SKM-1 treated with dmso at 0.1 percent for 144 hours (cell line): ENCODE measurements around the gene PPIF.

Experiments used
- DNase-seq: peaks from one replicate; lab custom pipeline; 2025; ENCODE audit not compliant: unreplicated experiment; lab: John Stamatoyannopoulos, UW

PPIF gene

DNA sequence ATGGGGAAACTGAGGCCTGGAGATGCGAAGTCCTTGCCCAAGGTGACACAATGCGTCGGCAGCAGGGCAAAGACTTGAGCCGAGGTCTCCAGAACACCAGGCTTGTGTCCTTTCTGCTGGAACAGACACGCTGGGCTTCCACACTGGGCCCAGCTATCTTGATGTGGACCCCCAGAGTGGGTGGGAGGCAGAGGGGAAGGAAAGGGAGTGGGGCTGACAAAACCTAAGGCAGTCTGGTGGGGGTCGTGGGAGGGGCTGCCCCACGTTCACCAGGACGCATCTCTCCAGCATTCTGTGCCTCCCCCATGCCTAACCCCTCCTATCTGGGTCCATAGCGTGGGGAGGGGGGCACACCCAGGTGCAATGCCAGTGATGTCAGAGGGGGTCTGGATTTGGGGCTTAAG lies 38.1 kb downstream of the PPIF start:
- DNase-seq: no peak

DNA sequence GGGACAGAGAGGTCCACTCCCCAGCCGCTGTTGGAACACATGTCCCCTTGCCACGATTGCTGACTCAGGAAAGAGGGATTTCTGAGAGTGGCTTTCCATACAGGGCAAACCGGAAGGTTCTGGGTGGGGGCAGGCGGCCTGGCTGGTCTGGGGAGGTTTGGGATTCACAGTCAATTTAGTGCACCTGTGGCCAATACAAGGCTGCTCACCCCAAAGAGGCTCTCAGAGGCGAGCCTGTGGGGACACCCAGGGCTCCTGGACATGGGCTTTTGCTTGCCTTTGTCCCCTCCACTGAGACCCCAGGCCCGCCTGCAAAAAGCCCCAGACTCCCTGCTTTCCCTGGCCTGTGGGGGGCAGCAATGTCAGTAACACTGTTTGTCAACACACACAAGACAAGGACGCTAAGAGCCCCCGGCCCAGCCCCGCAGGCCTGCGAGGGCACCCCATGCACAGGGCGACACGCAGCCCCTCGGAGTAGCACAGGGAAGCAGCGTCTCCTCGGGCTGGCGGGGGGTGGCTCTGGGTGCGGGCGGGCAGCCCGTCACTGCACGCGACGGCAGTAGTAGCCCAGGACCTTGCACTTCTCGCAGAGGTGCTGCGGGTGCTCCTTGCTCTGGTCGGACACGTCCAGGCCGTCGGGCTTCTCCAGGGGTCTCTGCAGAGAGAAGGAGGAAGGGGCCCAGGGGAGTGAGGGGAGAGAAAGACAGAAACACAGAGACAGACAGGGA lies 38.7 kb downstream of the PPIF start:
- DNase-seq: no peak

GRCh38 chr10:79386637-79387465 lies 39.6 kb downstream of the PPIF start:
- no peak for DNase-seq

DNA sequence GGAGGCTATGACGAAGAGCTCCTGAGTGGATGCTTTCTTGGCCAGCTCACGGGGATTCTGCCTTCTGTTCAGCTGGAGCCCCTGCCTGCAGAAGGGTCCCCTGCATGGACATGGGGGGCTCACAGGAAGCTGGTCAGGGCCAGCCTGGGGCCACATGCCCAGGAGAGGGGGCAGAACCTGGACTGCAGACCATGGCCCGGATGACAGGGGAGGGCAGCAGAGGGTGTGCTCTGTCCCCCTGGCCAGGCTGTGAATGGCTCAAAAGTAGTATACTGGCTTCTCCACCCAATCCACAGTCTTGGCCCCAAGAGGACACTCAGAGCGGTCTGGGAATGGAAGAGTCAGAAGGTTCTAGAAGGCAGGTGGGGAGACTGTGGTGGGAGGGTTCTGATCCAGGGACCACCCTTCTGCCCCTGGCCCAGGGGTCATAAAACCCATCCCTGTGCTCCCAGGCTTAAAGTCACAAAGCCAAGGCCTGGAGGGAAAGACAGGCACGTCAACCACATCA lies 40.3 kb downstream of the PPIF start:
- DNase-seq: no peak

DNA sequence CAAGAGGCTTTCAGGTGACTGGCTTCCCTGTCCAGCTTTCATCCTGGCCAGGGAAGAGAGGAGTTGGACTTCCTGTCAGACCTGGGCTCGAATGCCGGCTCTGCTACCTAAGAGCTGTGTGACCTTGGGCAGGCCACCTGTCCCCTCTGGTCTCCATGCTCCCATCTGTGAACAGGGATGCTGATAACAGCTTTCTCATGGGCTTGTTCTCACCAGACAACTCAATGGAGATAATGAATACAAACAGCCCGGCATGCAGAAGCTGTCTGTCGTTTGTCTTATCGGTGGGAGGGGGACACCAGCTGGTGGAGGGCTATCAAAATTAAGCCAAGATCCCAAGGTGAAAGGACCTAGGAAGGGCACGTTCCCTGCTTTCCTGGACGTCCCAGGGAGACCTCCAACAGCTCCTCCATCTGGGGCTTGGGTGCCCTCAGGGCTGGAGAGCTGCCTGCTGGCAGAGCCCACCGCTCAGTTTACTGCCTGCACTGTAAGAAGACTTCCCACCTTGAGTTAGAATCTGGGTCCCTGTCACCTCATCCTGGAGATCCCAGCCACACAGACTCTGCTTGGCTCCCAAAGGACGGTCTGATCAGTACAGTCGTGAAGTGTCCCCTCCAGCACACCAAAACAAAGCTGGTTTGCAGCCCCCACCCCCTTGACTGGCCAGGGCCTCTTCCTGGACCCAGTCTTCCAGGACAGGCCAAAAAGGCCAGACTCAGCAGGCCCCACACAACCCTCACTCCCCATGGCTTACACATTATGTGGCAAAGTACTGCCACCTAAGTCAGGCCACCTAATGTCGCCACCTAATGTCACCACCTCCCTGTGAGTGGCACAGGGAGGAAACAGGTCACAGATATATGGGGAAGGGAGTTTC lies 40.9 kb downstream of the PPIF start:
- no peak for DNase-seq

DNA sequence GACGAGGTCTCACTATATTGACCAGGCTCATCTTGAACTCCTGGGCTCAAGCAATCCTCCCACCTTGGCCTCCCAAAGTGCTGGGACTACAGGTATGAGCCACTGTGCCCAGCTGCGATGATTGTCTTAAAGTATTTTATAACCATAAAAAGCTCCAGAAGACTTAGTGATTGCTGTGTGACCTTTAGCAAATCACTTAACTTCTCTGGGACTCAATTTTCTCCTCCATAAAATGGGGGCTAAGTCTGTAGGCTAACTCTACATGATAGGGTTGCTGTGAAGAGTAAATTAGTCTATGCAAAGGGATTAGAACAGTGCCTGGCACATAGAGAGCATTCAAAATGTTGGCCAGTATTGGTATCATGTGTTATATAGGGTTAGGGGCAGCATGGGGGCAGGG lies 42.8 kb downstream of the PPIF start:
- no peak for DNase-seq

GRCh38 chr10:79390551-79391229 lies 43.4 kb downstream of the PPIF start:
- no peak for DNase-seq

DNA sequence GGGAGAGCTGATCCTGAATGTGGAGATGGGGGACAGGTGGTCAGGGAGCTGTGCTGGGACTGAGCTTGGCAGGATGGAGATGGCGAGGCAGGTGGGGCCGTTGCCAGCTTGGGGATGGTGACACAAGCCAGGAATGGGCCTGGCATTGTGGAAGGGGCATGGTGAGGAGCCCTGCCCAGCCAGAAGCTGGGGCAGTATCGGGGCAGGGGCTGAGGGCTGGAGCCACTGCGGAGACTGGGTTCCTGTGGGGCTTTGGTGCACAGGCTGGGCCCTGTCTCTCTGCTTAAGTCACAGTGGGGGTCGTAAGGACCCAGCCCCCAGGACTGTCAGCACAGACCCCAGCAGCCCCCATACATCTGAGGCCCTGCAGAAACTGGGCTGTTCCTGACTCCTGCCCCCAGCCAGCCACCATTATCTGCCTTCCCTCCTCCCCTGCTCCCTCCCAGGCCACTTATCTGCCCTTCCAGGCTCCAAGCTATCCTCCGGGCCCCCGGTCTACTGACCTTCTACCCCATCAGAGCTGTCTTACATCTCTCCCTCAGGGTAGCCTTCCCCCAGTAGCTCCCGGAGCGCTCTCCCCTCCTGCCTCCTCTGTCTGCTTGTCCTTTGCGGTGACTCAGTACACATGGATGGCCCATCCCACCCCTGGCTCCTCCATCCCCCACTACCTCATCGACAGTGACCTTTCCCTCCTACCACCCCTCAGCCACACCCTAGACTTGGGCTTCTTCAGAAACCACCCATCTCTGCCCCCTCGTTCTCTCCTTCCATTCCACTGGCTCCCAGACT lies 44.2 kb downstream of the PPIF start:
- DNase-seq: no peak

GRCh38 chr10:79392020-79392398 lies 44.7 kb downstream of the PPIF start:
- DNase-seq: no peak

GRCh38 chr10:79392506-79393176 lies 45.4 kb downstream of the PPIF start:
- DNase-seq: no peak

DNA sequence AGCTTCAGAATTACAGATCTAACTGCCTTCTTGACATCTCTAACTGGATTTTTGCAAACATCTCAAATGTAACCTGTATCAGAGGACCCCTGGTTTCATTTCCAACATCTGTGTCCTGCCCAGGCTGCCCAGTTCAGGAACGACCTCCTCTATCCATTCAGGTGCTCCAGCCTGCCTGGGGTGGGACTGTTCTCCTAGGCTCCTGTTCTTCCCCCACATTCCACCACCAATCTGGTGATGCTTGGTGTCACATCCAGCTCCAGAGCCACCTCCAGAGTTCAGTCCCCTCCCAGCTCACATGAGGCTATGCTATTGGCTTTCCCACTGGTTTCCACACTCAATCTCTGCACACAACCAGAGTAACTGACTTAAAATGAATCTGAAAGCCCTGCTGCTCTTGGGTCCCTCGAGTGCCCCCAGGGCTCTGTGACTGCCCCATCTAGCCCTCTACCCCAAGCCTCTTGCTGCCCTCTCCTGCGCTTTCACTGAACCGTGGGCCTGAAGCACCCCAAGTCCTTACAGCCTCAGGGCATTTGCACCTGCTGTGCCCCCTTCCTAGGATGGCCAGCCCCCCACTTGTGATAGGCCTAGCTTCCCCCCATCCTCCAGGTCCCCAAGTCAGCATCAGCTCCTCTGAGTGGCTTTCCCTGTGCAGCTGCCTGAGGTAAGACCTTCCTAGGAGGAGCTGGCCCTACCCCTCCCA lies 46.1 kb downstream of the PPIF start:
- DNase-seq: no peak

DNA sequence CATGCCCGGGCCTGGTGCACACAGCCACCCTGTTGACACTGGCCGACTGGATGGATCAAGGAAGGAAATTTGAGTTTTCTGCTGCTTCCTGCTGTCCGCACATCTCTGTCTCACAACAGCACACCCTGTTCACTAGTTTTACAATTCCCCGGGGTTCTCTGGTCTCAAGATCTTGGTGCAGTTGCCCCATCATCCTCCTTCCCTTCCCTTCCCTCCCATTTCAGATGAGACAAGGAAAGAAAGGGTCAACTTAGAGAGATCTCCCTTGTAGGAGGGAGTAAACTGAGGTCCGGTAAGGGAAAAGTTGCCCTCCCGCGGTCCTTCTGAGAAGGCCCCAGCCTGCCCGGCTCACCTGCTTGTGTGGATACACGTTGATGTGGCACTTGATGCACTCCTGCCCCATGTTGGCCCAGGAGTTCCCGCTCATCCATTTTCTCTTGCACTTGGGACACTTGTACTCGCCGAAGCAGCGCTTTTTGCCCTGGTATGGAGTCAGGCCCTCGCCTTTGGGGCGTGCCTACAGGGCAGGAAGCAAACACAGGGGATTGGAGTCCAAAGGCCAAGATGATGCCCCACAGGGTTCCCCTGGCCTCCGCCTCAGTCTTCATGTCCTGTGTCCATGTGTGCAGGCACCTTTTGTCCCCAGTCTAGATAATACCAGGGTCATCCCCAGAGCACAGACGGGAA lies 46.8 kb downstream of the PPIF start:
- no peak for DNase-seq

- no peak for DNase-seq
Observed at GRCh38 chr10:79394664-79395063, 47.4 kb downstream of the PPIF start.

GRCh38 chr10:79396520-79396919 lies 49.3 kb downstream of the PPIF start:
- no peak for DNase-seq

DNA sequence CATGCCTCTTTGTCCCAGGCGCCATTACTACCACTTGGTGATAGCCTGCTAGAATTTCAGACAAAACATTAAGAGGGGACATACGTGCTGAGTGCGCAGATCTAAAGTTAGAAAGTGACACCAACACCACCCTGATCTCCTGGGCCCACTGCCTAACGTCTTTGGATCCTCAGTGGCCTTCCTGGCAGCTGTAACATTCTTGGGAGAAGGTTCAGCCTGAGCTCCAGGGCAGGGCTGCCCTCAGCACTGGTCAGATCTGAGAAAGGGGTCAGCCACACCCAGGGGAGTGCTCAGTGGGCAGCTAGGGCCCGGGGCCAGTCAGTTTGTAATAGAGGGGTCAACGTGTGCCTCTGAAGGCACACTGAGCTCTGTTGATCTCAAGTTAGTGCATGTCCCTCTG lies 49.8 kb downstream of the PPIF start:
- no peak for DNase-seq

- no peak for DNase-seq
Observed at GRCh38 chr10:79397575-79398303, 50.5 kb downstream of the PPIF start.

DNA sequence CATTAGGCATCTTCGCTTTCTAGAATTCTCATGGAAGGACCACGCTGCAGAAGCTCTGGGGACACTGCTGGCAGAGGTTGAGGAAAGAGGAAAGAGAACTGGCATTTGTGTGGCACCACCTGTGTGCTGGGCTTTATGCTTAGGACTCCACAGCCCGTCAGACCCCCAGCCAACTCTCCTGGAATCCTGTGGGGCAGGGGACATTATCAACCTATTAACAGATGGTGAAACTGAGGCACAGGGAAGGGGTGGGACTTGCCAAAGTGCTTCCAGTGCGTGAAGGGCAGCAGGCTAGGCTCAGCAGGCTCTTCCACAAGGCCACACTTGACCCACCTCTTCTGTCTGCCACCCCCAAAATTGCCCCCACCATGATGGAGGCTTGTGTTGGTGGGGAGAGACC lies 51.4 kb downstream of the PPIF start:
- DNase-seq: no peak
